Transverse colon (tissue), 4 donors: Measurements from ENCODE around the gene ROBO1. TPM values are rescaled to one million over a fixed set of nuclear protein-coding genes. Genes with fewer than 3 reads are reported as not detected.

Source experiments
- DNase-seq: peaks from one replicate; pipeline ENCODE4 v3.0.0-alpha.2; 2019
- H3K27ac ChIP-seq, 4 donors: fragments of 200-600 bp; sonication (generic); 2 replicates each; pipeline ENCODE4 v1.5.1; 2016 to 2018; ENCODE audit warnings: inconsistent platforms in 4 of 4
- H3K27me3 ChIP-seq: fragments of 200-600 bp; sonication (generic); 2 replicates; pipeline ENCODE4 v1.5.1; 2017; ENCODE audit warnings: inconsistent platforms
- H3K36me3 ChIP-seq, 4 donors: fragments of 200-600 bp; sonication (generic); 2 replicates each; pipeline ENCODE4 v1.5.1; 2017 to 2019; ENCODE audit warnings: inconsistent platforms in 4 of 4
- H3K4me1 ChIP-seq, 4 donors: fragments of 200-600 bp; sonication (generic); 2 replicates each; pipeline ENCODE4 v1.5.1; 2017 to 2020; ENCODE audit warnings: inconsistent platforms in 4 of 4
- H3K4me3 ChIP-seq, 4 donors: fragments of 200-600 bp; sonication (generic); 1 replicate in 1 of 4; 2 replicates in 3 of 4; pipeline versions ENCODE4 v1.5.1 to v1.6.1; 2017 to 2019; ENCODE audit warnings: inconsistent platforms in 4 of 4
- H3K9me3 ChIP-seq, 2 donors: fragments of 200-600 bp; sonication (generic); 2 replicates each; pipeline ENCODE4 v1.5.1; 2017 to 2019; ENCODE audit warnings: inconsistent platforms in 2 of 2
- EP300 ChIP-seq: sonication (generic); formaldehyde crosslinking; IDR thresholded peaks from one replicate; pipeline ENCODE4 v1.6.1; 2017; ENCODE audit warnings: antibody characterized with exemption, low read depth
- POLR2A ChIP-seq: fragments of 450-650 bp; IDR thresholded peaks from one replicate; pipeline ENCODE4 v1.6.1; 2016; ENCODE audit warnings: antibody characterized with exemption, mild to moderate bottlenecking, moderate library complexity
- POLR2AphosphoS5 ChIP-seq, 3 donors: sonication (generic); formaldehyde crosslinking; IDR thresholded peaks; one replicate each; pipeline ENCODE4 v1.6.1; 2016; ENCODE audit warnings: antibody characterized with exemption in 3 of 3
- WGBS, 2 donors: methylation state at CpG; one replicate each; pipeline ENCODE4 v1.1.5; 2018; ENCODE audit warnings: low coverage in 1 of 2; 5-methylcytosine and 5-hydroxymethylcytosine counted together
- in situ Hi-C, 4 donors: fragments of 200-750 bp; cut with MboI; loops; one replicate each; pipeline versions ENCODE4 v1.15.0 to v1.15.1; 2017; ENCODE audit warnings: low sequenced_read_pairs in 3 of 4, low pct_ligation_motif_present in 1 of 4, low pct_unique_long_range_greater_than_20kb in 1 of 4
- intact Hi-C: fragments of 100-400 bp; cut with DNase I; formaldehyde crosslinking; loops from one replicate; pipeline ENCODE4 v1.15.1; 2023; ENCODE audit warnings: low total_unique reads
- total RNA-seq, 4 donors: library from RNA; depleted of rRNA; stranded (reverse); fragments of >200 nt; gene quantifications; one replicate each; pipeline ENCODE4 v1.1.0, GENCODE V29; 2016
- TF ChIP-seq, protein P1 (sequence below), 5 experiments: fragments of 200-600 bp in 3 of 5; fragments of 450-650 bp in 2 of 5; sonication (generic) in 3 of 5; IDR thresholded peaks; 1 replicate in 2 of 5; 2 replicates in 3 of 5; pipeline ENCODE4 v1.5.1; 2016 to 2017; ENCODE audit warnings: antibody characterized with exemption in 5 of 5, inconsistent platforms in 3 of 5, mild to moderate bottlenecking in 2 of 5, moderate library complexity in 1 of 5

The ROBO1 gene
- total RNA-seq, 4 donors from 2014 or later, result 7.6 to 68.7 (median 9.1) TPM

DNA sequence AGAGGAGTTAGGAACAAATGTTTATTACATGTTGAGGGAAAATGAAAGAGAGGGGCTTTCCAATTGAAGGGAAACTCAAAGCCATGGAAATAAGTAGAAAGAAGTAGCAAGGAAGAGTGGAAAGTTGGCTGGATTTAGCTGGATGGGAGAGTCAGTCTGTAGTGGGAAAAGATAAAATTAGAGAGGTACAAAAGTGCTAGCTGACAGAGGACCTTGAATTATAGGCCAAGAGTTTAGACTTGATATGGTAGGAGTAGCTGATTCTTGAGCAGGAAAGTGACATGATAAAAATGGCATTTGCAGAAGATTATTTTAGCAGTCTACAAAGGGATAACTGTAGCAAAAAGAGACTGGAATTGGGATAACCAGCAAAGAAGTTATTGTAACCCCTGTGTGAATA, 425.8 kb downstream of the ROBO1 start:
- Histone ChIP-seq H3K9me3 (no peaks in the 10 kb centered on the region), H3K4me3 (no peak overlapping the region), H3K27ac (no peak overlapping the region), H3K4me1 (peaks cover 0 to 25% (median 9%) of the 10 kb centered on the region in 4 donors), H3K27me3 (no peaks in the 10 kb centered on the region), H3K36me3 (no peaks in the 10 kb centered on the region)
- no peak for DNase-seq
- in situ Hi-C loops (no loop called here), intact Hi-C loops (no loop called here)
- no peak for TF ChIP-seq EP300
- TF ChIP-seq, protein P1, sequence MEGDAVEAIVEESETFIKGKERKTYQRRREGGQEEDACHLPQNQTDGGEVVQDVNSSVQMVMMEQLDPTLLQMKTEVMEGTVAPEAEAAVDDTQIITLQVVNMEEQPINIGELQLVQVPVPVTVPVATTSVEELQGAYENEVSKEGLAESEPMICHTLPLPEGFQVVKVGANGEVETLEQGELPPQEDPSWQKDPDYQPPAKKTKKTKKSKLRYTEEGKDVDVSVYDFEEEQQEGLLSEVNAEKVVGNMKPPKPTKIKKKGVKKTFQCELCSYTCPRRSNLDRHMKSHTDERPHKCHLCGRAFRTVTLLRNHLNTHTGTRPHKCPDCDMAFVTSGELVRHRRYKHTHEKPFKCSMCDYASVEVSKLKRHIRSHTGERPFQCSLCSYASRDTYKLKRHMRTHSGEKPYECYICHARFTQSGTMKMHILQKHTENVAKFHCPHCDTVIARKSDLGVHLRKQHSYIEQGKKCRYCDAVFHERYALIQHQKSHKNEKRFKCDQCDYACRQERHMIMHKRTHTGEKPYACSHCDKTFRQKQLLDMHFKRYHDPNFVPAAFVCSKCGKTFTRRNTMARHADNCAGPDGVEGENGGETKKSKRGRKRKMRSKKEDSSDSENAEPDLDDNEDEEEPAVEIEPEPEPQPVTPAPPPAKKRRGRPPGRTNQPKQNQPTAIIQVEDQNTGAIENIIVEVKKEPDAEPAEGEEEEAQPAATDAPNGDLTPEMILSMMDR (IDR thresholded peaks at IDR 0.05), result no peak
- no peak for TF ChIP-seq POLR2A
- TF ChIP-seq POLR2AphosphoS5 (IDR thresholded peaks at IDR 0.05), result no peak

DNA sequence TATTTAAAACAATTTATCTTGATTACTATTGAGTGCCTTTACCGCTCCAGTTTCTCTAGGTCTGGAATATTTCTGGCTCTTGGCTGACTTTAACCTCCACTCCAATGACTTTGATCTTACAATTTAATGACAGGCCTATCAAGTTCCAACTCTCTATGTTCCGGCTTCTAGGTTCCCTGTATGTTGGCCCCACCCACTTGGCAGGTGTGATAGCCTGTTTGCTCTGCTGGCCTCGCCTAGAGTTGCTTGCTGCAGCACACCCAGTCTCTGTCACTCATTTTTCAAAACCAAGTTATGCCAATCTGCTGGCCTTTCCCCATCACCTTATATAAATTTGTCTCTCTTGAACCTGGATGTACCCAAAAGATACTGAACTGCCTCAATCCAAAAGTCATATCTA, 428.0 kb downstream of the ROBO1 start:
- TF ChIP-seq EP300 (no peak), POLR2AphosphoS5 (IDR thresholded peaks at IDR 0.05) (no peak), POLR2A (no peak)
- TF ChIP-seq, protein P1 (IDR thresholded peaks at IDR 0.05), result no peak
- in situ Hi-C loops, result no loop called here
- Histone ChIP-seq H3K27me3 (no peaks in the 10 kb centered on the region), H3K9me3 (no peaks in the 10 kb centered on the region), H3K4me1 (peaks cover 0 to 20% (median 4%) of the 10 kb centered on the region in 4 donors), H3K36me3 (no peaks in the 10 kb centered on the region), H3K27ac (peak overlapping the region in 2 of 4 donors; percentile 40 to 51), H3K4me3 (no peak overlapping the region)
- peak; percentile 83 for DNase-seq
- intact Hi-C loops, result no loop called here
- WGBS, 2 donors, result 39 to 67% methylated on average over 1 to 3 of the region's 3 CpGs

DNA sequence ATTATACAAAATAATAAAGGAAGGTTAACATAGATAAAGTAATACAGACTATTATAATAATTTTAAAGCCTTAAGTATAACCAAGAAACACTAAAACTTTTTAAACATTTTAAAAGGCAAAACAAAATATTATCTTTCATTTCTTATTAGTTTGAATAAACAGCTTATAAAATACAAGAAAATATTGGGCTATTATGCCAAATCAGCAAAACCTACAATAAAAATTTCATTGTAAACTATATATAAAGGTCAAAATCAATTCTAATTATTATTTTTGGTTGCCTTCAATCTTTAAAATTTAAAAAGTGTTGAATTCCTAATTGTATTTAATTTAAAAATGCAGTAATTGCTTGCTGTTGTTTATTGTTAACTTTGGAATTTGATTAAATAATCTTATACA, 430.0 kb downstream of the ROBO1 start:
- Histone ChIP-seq H3K9me3 (no peaks in the 10 kb centered on the region), H3K4me1 (peaks cover 0 to 20% (median 4%) of the 10 kb centered on the region in 4 donors), H3K36me3 (no peaks in the 10 kb centered on the region), H3K27ac (no peak overlapping the region), H3K4me3 (no peak overlapping the region), H3K27me3 (no peaks in the 10 kb centered on the region)
- intact Hi-C loops (no loop called here), in situ Hi-C loops (no loop called here)
- no peak for DNase-seq
- TF ChIP-seq EP300 (no peak), POLR2A (no peak), POLR2AphosphoS5 (IDR thresholded peaks at IDR 0.05) (no peak)
- TF ChIP-seq, protein P1 (IDR thresholded peaks at IDR 0.05), result no peak

DNA sequence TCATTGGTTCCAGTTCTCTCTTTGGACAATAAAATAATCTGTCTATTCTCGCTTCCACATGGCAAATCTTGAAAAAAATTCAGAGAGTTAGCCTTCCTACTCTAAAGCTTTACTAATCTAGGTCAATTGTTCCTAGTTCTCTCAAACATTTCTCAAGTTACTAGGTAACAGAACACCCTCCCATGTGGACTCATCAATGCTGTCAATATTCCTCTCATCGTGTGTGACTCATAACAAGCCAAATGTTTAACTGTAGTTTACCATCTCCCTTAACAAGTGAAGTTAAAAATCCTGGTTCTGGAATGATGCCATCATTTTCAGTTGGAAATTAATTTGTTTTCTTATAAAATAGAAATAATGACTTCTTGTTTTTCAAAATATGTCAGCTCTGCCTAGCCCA, 438.6 kb downstream of the ROBO1 start:
- in situ Hi-C loops, result no loop called here
- H3K36me3 ChIP-seq, result no peaks in the 10 kb centered on the region
- DNase-seq, result no peak
- H3K4me3 ChIP-seq, result no peak overlapping the region
- WGBS, 2 donors, result 52 to 58% methylated on average over 2 of the region's 2 CpGs
- H3K4me1 ChIP-seq, result no peaks in the 10 kb centered on the region
- no peaks in the 10 kb centered on the region for H3K9me3 ChIP-seq
- no peak for TF ChIP-seq POLR2A
- TF ChIP-seq EP300, result no peak
- no peak for TF ChIP-seq POLR2AphosphoS5 (IDR thresholded peaks at IDR 0.05)
- TF ChIP-seq, protein P1 (IDR thresholded peaks at IDR 0.05), result no peak
- H3K27ac ChIP-seq, result no peak overlapping the region
- intact Hi-C loops, result no loop called here
- H3K27me3 ChIP-seq, result no peaks in the 10 kb centered on the region
